Islet of Langerhans (tissue), 1 donor: ENCODE results near the gene SMARCD2.

Experiments used
- FAIRE-seq: peaks from one replicate; lab custom pipeline; 2011; peaks lifted over from hg19 to GRCh38; lab: Jason Lieb, UNC

Gene SMARCD2

GRCh38 chr17:63832014-63832413 is 10.5 kb downstream of the SMARCD2 start:
- FAIRE-seq, result no peak

- no peak for FAIRE-seq
Observed at GRCh38 chr17:63831505-63831904, 11.0 kb downstream of the SMARCD2 start.

DNA sequence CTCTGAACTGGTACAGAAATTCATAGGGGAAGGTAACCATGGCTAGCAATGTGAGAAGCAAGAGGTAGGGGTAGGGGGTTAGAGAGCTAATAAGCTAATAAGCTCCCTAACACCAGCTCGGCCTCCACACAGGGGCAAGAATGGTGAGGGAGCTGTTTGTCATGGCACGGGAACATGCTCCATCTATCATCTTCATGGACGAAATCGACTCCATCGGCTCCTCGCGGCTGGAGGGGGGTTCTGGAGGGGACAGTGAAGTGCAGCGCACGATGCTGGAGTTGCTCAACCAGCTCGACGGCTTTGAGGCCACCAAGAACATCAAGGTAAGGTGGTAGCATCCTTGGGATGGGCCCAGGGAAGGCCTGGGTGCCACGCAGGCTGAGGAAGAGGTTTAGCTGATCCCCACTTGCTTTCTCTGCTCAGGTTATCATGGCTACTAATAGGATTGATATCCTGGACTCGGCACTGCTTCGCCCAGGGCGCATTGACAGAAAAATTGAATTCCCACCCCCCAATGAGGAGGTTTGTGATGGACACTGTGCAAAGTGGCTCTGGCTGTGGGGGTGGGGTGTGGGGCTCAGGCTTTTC is 11.5 kb downstream of the SMARCD2 start:
- FAIRE-seq, result no peak

- no peak for FAIRE-seq
Observed at GRCh38 chr17:63830278-63830677, 12.2 kb downstream of the SMARCD2 start.

- FAIRE-seq, result no peak
Observed at GRCh38 chr17:63828936-63829335, 13.5 kb downstream of the SMARCD2 start.

- no peak for FAIRE-seq
Observed at GRCh38 chr17:63827801-63828221, 14.7 kb downstream of the SMARCD2 start.

DNA sequence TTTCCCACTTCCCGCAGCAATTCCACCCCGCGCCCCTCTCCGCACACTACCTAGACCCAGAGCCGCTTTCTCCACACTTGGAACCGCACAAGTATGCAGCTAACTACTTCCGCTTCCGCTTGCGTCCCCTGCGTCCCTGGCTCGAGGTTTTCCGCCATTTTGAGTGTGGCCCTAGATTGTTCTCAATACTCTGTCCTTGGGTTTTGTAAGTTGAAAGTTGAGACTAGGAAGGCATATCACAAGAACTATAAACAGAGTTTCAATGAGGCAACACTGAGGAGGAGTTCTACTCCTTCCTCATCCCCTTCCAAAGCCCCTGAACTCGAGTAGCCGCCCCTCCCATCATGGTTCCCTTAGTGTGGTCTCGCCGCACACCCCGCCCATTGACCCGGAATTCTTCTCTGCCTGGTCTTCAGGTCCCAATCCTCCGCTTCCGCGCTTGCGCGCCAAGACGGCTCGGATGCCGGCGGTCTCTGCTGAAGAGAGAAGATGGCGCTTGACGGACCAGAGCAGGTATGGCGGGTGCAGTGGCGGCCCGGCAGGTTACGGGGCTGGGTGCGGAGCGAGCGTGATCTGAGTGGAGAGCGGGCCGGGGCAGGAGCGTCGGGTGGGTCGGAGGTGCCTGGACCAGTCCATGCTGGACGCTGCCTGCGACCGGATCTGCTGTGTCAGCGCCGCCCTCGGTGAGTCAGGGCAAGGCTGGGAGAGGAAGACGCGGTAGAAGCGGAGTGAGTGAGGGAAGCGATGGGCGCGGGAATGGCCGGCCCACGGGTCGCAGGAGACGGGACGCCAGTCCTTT is 15.3 kb downstream of the SMARCD2 start, which contains the start of the genes FTSJ3 and PSMC5:
Gene FTSJ3, minus strand, starts transcription at position 662 of the 799 bp plus-strand sequence. CDS start 761 bp downstream, outside the sequence.
Gene PSMC5, plus strand, starts transcription at position 430 of the 799 bp plus-strand sequence. Its CDS starts 60 bp downstream, at position 490.
- FAIRE-seq, result peak; percentile 94

DNA sequence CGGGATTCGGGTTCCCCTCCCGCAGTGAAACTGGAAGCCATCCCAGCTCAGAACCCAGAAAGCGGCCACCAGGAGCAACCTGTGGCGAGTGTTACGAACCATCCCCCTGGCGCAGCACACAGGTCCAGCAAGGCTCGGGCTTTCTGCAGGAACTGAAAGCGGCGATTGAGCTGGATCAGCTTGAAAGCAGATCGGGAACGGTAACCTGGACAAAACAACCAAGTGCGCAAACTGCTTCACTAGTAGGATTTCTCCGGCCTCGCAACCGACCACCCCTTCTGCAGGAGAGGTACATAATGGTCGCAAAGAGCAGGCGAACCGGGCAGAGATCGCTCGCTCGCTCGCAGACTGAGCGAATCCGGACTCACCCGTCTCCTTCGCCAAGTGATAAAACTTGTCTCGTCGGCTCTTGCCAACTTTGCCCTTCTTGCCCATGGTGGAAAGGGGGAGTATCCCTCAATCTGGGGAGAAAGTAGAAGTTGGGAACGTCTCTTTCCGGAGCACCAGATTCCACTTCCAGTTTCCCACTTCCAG is 15.9 kb downstream of the SMARCD2 start:
- no peak for FAIRE-seq

DNA sequence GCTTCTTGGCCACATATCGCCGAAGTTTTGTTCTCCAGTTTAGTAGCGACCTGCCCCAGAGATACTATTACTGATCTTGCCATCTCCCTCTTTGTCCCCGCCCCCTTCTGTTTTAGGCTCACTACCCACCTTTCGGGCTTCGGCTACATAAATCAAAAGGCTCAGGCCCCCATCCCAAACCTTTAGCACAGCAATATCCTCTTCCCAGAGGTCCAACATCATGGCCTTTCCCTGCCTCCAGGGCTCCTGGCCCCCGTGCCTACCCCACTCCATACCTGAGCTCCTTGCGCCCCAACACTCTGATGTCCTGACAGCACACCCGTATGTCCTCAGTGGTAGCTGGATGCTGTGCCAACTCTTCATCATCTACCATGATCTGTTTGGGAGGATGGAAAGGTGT is 18.1 kb downstream of the SMARCD2 start:
- FAIRE-seq, result no peak

GRCh38 chr17:63823659-63824331 is 18.7 kb downstream of the SMARCD2 start:
- no peak for FAIRE-seq

DNA sequence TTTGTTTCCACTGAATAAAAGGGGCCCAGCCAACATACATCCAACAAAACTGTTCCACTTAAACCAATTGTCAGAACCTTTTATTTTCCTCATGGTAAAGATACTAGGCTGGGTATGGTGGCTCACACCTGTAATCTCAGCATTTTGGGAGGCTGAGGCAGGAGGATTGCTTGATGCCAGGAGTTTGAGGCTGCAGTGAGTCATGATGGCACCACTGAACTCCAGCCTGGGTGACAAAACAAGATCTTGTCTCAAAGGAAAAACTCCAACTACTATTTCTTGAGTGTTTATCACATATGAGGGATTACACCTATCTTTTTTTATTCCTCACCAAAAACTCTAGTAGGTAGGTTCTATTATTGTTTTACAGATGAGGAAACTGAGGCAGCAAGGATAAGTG is 19.9 kb downstream of the SMARCD2 start:
- no peak for FAIRE-seq

DNA sequence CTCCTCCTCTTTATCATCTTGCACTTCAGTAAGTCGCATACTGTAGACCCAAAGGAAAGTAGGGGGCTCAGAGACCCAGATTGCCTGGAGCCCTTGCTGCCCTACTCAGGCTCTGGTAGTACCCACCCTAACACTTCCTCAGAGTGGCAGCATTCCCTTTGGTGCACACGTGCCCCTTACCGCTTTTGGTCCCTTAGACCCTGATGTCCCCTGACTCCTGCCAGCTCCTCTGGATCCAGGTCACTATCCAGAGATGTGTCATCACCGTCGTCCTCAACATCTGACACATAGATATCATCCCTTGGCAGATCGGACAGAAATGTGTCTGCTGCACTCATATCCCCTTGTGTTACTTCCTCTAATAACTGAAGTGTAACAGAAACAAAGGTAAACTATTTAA is 20.7 kb downstream of the SMARCD2 start:
- no peak for FAIRE-seq

DNA sequence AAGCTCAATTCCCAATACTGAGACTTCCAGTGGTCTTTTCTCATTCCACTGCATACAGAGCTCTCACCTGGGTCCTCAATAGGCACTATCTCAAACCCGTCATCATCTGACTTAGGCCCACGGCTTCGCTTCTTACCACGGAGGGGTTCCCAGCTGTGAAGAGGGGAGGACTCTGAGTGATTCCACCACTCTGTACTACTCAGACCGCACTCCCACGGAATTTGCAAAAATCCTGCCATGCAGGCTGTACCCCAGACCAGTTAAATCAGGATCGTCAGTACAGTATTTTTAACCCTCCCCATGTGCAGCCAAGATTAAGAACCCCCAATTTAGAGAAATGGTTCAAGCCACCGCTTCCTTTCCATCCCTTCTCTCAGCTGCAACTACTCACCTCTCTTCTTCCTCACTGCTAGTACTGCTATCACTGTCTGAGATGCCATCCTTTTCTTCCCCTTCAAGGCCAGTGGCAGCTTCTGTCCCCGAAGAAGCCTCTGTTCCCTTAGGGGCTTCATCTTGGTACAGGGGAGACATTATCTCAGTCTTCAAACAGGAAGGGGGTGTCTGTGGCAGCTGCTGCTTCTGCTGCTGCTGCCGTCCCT is 21.4 kb downstream of the SMARCD2 start:
- FAIRE-seq, result no peak

GRCh38 chr17:63819585-63820537 is 22.6 kb downstream of the SMARCD2 start:
- no peak for FAIRE-seq

GRCh38 chr17:63819131-63819530 is 23.4 kb downstream of the SMARCD2 start:
- no peak for FAIRE-seq

- no peak for FAIRE-seq
Observed at GRCh38 chr17:63817736-63818385, 24.6 kb downstream of the SMARCD2 start.

DNA sequence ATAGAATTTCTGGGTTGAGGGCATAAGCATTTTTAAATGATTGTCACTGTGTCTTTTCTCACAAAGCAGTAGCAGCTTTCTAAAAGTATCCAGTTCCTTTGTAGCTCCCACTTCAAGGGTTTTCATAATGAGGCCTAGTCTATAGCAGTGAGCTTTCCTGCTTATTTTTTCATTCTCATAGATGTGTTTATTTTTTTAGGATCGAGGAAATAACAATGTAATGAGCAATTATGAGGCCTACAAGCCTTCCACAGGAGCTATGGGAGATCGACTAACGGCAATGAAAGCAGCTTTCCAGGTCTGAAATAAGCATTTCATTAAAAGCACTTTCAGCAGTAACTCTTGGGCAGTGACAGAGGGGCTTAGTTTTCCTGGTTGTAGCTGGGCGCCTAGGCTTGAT is 25.8 kb downstream of the SMARCD2 start:
- no peak for FAIRE-seq

DNA sequence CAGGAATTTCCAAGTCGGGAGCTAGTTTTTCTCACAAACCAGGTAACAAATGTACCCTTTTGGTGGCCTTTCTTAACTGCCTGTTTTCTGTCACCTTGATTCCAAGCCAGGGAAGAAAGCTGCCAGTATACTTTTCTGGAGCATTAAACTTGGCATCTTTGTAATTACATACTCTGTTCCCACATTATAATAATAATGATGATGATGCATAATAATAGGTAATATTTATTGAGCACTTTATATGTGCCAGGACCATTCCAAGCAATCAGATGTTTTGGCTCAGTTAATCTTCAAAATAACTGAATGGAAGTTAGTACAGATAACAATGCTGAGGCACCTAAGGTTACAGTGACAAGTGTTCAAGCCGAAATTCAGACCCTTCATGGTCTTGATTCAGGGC is 26.4 kb downstream of the SMARCD2 start:
- no peak for FAIRE-seq

- FAIRE-seq, result no peak
Observed at GRCh38 chr17:63809970-63810369, 32.5 kb downstream of the SMARCD2 start.

GRCh38 chr17:63805591-63805990 is 36.9 kb downstream of the SMARCD2 start:
- FAIRE-seq, result no peak

DNA sequence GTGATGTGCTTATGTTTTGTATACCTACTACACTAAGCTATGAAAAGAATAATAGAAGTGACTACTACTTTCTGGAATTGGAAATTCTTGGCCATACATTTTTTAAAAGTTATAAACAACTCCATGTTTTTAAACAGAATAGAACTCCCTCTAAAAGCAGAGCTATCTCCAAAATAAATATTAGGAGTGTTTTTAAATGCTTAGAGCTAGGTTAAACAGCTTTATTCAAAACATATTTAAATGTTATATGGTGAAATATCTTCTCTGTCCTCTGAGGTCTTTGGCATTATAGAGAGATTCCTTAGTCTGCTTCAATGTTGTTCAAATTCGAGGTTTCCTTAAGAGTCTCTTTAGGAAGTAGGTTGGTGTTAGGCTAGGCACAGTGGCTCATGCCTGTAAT is 38.2 kb downstream of the SMARCD2 start:
- FAIRE-seq, result no peak
